ENCODE measurements around the gene BOK. TPM values are rescaled to one million over a fixed set of nuclear protein-coding genes. Genes with fewer than 3 reads are reported as not detected.
A peak's percentile ranks its signal among the peaks of the same experiment; 100 is the strongest.

Gene BOK
- total and polyA plus RNA-seq, 7 donors, result 6.2 to 112 (median 46.6) TPM

- 61 to 77% methylated on average over 15 of the region's 15 CpGs for WGBS, 2 donors
- intact Hi-C loops (cut with DNase I), result no loop called here
Observed at GRCh38 chr2:241542278-241542605, 16.3 kb upstream of the BOK start.

DNA sequence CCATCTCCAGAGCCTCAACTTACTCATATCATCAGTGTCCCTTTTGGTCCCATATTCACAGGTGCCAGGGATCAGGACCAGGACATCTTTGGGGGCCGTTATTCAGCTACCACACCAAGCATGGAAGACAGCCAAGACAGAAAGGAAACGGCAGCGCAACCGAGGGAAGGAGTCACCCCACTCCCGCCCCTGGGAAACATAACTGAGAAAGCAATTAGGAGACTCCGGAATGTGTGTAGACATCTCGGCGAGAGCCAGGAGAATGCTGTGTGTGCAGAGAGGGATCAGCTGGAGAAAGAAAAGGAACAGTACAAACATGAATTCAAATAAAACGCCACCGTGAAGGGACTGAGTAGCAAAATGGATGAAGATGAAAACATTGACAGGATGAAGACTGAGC, 13.4 kb upstream of the BOK start:
- no peak for TF ChIP-seq POLR2A (IDR thresholded peaks at IDR 0.05)
- no peak for TF ChIP-seq EP300 (IDR thresholded peaks at IDR 0.05)
- no peak for TF ChIP-seq CTCF (IDR thresholded peaks at IDR 0.05)
- TF ChIP-seq POLR2AphosphoS5 (IDR thresholded peaks at IDR 0.05), result no peak
- no peaks in the 10 kb centered on the region for H3K36me3 ChIP-seq
- 38 to 60% methylated on average over 10 of the region's 10 CpGs for WGBS, 2 donors
- intact Hi-C loops (cut with DNase I), result loop anchor here (5.0 kb wide), 1 partner anchor 67 kb away; no protein-coding TSS in a partner anchor
- H3K4me3 ChIP-seq, result no peak overlapping the region
- no peak overlapping the region for H3K27ac ChIP-seq
- DNase-seq, result no peak
- H3K27me3 ChIP-seq, result peaks cover 16 to 36% (median 24%) of the 10 kb centered on the region in 3 donors
- H3K4me1 ChIP-seq, result peaks cover 0 to 31% (median 28%) of the 10 kb centered on the region in 4 donors
- H3K9me3 ChIP-seq, result no peaks in the 10 kb centered on the region

More at GRCh38 chr2:241542278-241542605, 16.3 kb upstream of the BOK start:
- H3K27ac ChIP-seq, result no peak overlapping the region
- no peaks in the 10 kb centered on the region for H3K36me3 ChIP-seq
- H3K4me3 ChIP-seq, result no peak overlapping the region
- H3K4me1 ChIP-seq, result peaks cover 0 to 27% (median 23%) of the 10 kb centered on the region in 4 donors
- no peak for TF ChIP-seq EP300 (IDR thresholded peaks at IDR 0.05)
- TF ChIP-seq POLR2A (IDR thresholded peaks at IDR 0.05), result no peak
- no peak for TF ChIP-seq POLR2AphosphoS5 (IDR thresholded peaks at IDR 0.05)
- no peak for TF ChIP-seq CTCF (IDR thresholded peaks at IDR 0.05)
- DNase-seq, result no peak
- H3K9me3 ChIP-seq, result no peaks in the 10 kb centered on the region
- H3K27me3 ChIP-seq, result peaks cover 16 to 43% (median 24%) of the 10 kb centered on the region in 3 donors

- TF ChIP-seq POLR2A (IDR thresholded peaks at IDR 0.05), result no peak
- TF ChIP-seq EP300 (IDR thresholded peaks at IDR 0.05), result no peak
- TF ChIP-seq POLR2AphosphoS5 (IDR thresholded peaks at IDR 0.05), result no peak
- no peak for TF ChIP-seq CTCF (IDR thresholded peaks at IDR 0.05)
- no peak overlapping the region for H3K27ac ChIP-seq
- intact Hi-C loops (cut with DNase I), result loop anchor here (5.0 kb wide), 1 partner anchor 67 kb away; no protein-coding TSS in a partner anchor
- peaks cover 15 to 29% (median 20%) of the 10 kb centered on the region in 3 donors for H3K27me3 ChIP-seq
- 72 to 77% methylated on average over 12 of the region's 12 CpGs for WGBS, 2 donors
- no peaks in the 10 kb centered on the region for H3K9me3 ChIP-seq
- no peaks in the 10 kb centered on the region for H3K36me3 ChIP-seq
- no peak for DNase-seq
- peaks cover 0 to 35% (median 30%) of the 10 kb centered on the region in 4 donors for H3K4me1 ChIP-seq
- H3K4me3 ChIP-seq, result no peak overlapping the region
Observed at GRCh38 chr2:241545523-241546473, 12.7 kb upstream of the BOK start.

GRCh38 chr2:241546771-241547498, 11.6 kb upstream of the BOK start:
- no peaks in the 10 kb centered on the region for H3K36me3 ChIP-seq
- no peaks in the 10 kb centered on the region for H3K9me3 ChIP-seq
- H3K27me3 ChIP-seq, result peaks cover 5 to 18% (median 9%) of the 10 kb centered on the region in 3 donors
- whole genome bisulfite sequencing, 2 donors, result 37 to 41% methylated on average over 25 of the region's 25 CpGs
- peaks cover 0 to 31% (median 24%) of the 10 kb centered on the region in 4 donors for H3K4me1 ChIP-seq
- intact Hi-C loops (cut with DNase I), result loop anchor here (5.0 kb wide), 1 partner anchor 65 kb away; no protein-coding TSS in a partner anchor
- H3K27ac ChIP-seq, result peak overlapping the region in 1 of 4 donors; percentile 41
- no peak overlapping the region for H3K4me3 ChIP-seq
- DNase-seq, result no peak
- TF ChIP-seq EP300 (IDR thresholded peaks at IDR 0.05), result no peak
- TF ChIP-seq CTCF (IDR thresholded peaks at IDR 0.05), result no peak
- no peak for TF ChIP-seq POLR2A (IDR thresholded peaks at IDR 0.05)
- TF ChIP-seq POLR2AphosphoS5 (IDR thresholded peaks at IDR 0.05), result no peak

Data from sigmoid colon (tissue), 7 donors.